Stomach smooth muscle (tissue), 2 donors: ENCODE data around the gene STARD6.

ENCODE experiments used
- H3K27ac ChIP-seq: one replicate; pipeline ENCODE4 v1.7.0; 2013; ENCODE audit warnings: mild to moderate bottlenecking, low read length, inconsistent platforms
- H3K27me3 ChIP-seq, 2 donors: one replicate each; pipeline ENCODE4 v1.7.0; 2013; ENCODE audit warnings: low read length in 2 of 2; ENCODE audit not compliant: insufficient read depth in 2 of 2, control insufficient read depth in 1 of 2
- H3K36me3 ChIP-seq, 2 donors: one replicate each; pipeline ENCODE4 v1.7.0; 2013; ENCODE audit warnings: low read length in 2 of 2; ENCODE audit not compliant: control insufficient read depth in 2 of 2, insufficient read depth in 2 of 2
- H3K4me1 ChIP-seq: one replicate; pipeline ENCODE4 v1.7.0; 2013; ENCODE audit warnings: low read length; ENCODE audit not compliant: control insufficient read depth, insufficient read depth
- H3K4me3 ChIP-seq, 2 donors: one replicate each; pipeline ENCODE4 v1.7.0; 2013; ENCODE audit warnings: low read length in 2 of 2
- H3K9ac ChIP-seq, 2 donors: one replicate each; pipeline ENCODE4 v1.7.0; 2013; ENCODE audit warnings: low read length in 2 of 2, mild to moderate bottlenecking in 1 of 2
- H3K9me3 ChIP-seq, 2 donors: one replicate each; pipeline ENCODE4 v1.7.0; 2013; ENCODE audit warnings: low read length in 2 of 2; ENCODE audit not compliant: control insufficient read depth in 2 of 2
- donor health status: healthy.
- donor health status: Pancreatic carcinoma.

The STARD6 gene, protein sequence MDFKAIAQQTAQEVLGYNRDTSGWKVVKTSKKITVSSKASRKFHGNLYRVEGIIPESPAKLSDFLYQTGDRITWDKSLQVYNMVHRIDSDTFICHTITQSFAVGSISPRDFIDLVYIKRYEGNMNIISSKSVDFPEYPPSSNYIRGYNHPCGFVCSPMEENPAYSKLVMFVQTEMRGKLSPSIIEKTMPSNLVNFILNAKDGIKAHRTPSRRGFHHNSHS

DNA sequence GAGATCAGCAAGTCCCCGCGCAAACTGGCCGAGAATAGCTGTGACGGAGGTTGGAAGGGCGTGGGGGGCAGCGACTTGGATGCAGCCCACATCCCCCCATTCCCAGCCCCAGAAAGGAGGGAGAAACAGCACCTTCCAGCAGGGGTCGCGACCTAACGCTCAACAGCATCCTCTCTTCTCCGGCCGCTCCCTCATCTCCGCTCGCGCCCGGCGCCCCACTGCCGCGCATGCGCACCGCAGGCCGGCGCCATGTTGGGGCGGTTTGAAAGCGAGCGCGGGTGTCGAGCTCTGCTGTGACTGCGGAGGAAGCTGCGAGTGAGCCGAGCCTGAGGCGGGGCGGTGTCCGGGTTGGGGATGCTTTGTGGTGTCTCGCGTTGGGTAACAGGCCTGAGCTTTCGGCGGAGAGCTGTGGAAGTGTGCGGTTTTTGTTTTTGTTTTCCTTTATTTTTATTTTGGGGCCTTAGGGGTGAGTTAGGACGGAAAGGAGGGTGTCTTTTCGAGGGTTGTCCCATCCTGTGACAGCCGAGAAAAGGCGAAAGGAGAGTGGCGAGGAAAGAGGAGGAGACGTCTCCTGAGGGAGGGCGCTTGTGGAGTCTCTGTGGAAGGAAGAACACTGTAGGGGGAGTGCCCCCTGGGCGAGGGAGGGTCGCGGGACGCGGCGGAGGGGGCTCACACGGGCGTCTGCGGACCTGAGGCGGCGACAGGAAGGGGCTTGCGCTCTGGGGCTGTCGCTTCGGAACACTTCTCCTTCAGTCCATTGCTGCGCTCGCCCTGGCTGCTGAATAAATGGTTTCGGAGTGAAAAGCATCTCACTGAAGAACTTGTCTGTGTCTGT is at the start of gene STARD6, which contains the start of gene C18orf54:
Gene STARD6 (minus strand): TSS at position 199 of the 835 bp plus-strand sequence. CDS start 3,285 bp downstream, outside the sequence.
Gene C18orf54 (plus strand): TSS at position 247 of the 835 bp plus-strand sequence. CDS start 2,667 bp downstream, outside the sequence.
- H3K27ac ChIP-seq, result no peak within 1 kb of the TSS
- H3K27me3 ChIP-seq, result peaks cover 0 to 5% of the 10 kb centered on the region in 2 donors
- H3K36me3 ChIP-seq, result no peaks in the 10 kb centered on the region
- peak within 1 kb of the TSS; percentile 66 to 78 for H3K9ac ChIP-seq
- no peaks in the 10 kb centered on the region for H3K9me3 ChIP-seq
- H3K4me3 ChIP-seq, result peak within 1 kb of the TSS; percentile 89
- peaks cover 8% of the 10 kb centered on the region for H3K4me1 ChIP-seq

DNA sequence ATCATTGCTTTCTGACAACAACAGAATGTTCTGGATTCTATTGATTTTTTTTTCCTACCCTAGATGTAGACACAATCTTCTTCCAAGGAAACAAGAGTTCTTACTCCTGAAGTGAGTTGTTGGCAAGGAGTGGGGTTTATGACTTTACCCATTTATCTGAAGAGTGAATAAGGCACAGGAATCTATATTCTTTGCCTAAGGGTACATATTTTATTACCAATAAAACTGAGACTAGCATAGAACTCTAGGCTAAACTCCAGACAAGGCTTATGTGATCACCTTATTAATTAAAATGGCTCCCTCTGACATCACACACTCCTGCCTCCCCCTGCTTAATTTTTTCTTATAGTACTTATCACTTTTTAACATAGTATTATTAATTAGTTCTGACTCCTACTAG is 47.6 kb upstream of the STARD6 start:
- Histone ChIP-seq H3K27me3 (no peaks in the 10 kb centered on the region), H3K36me3 (no peaks in the 10 kb centered on the region), H3K27ac (no peak overlapping the region), H3K9me3 (no peaks in the 10 kb centered on the region), H3K9ac (no peak overlapping the region), H3K4me3 (no peak overlapping the region), H3K4me1 (no peaks in the 10 kb centered on the region)

DNA sequence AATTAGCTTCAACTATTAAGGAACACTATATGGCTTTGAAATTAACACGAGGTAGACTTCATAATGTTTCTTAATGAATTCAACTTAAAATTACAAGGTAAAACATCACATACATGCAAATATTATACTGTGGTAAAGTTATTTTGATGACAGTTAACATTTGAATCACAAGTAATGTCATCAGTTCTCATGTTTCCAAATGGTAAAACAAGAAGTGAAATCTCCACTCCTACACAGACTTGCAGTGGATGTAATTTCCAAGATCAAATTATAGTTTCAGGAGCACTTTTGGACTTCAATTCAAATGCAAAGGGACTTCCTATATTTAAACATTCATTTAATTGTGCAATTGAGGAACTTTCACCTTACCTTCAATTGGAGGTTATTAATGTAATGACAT is 39.1 kb upstream of the STARD6 start:
- Histone ChIP-seq H3K27ac (no peak overlapping the region), H3K4me3 (no peak overlapping the region)

DNA sequence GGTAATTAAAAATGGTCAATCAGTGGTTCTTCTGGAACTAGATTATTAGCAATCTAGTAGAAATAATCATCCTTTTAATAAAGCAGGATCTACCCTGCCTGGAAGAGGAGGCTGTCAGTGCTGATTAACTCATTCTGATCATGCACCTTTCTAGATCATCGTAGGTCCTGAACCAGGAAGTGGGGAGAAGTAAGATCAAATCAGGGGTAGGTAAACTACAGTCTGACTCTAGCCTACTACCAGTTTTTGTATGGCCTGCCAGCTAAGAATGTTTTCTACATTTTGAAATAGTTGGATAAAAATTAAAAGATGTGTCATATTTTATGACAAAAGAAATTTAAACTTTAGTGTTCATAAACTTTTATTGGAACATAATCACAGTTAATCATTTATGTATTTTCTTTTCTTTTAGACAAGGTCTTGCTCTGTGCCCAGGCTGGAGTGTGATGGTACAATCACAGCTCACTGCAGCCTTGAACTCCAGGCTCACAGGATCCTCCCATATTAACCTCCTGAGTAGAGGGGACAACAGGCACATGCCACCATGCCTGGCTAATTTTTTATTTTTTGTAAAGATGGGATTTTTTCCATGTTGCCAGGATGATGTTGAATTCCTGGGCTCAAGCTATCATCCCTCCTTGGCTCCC is 36.1 kb upstream of the STARD6 start:
- Histone ChIP-seq H3K27ac (no peak overlapping the region), H3K4me1 (no peaks in the 10 kb centered on the region), H3K27me3 (no peaks in the 10 kb centered on the region), H3K9ac (no peak overlapping the region), H3K9me3 (no peaks in the 10 kb centered on the region), H3K36me3 (no peaks in the 10 kb centered on the region), H3K4me3 (no peak overlapping the region)

More for the DNA sequence above, 39.1 kb upstream of the STARD6 start:
- Histone ChIP-seq H3K27me3 (no peaks in the 10 kb centered on the region), H3K36me3 (no peaks in the 10 kb centered on the region), H3K9me3 (no peaks in the 10 kb centered on the region), H3K9ac (no peak overlapping the region), H3K4me1 (no peaks in the 10 kb centered on the region)

DNA sequence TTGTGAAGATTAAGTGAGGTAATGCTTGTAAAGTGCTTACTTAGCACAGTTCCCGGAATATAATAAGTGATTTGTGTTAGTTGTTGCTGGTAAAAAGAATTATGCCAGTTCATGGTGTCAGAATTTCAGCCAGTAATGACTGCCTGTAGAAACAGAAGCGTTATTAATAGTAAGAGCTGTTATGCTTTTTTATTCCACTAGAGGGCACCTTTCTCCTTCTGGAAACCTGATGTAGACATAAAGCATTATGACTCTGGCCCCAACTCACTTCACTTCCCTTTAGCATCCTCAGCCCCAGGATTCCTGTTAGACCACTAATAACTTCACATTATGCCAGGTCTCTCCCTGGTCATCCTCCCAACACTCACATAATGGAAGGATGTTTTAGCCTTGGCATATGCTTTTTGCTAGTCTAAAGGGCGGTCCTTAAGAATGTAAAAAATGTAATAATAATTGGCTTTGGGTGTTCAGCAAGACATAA is 34.9 kb upstream of the STARD6 start:
- no peak overlapping the region for H3K4me3 ChIP-seq
- no peak overlapping the region for H3K9ac ChIP-seq
- no peaks in the 10 kb centered on the region for H3K4me1 ChIP-seq
- H3K36me3 ChIP-seq, result no peaks in the 10 kb centered on the region
- H3K9me3 ChIP-seq, result no peaks in the 10 kb centered on the region
- H3K27ac ChIP-seq, result no peak overlapping the region
- H3K27me3 ChIP-seq, result no peaks in the 10 kb centered on the region

DNA sequence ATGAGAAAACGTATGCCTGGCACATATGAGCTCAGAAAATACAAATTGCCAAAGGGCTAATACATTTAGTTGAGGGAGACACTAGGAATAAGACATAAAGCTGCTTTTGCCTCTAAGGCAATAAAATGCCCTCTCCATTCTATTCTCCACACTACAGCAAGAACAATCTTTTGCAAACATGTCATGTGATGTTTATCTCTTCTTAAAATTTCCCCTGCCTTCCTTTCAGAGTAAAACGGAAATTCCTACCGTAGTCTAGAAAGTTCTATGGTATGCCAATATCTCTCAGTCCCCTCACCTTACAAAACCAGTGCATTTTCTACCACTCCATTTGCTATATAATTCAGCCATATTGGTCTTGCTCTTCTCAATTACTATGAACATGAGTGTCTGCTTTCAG is 33.2 kb upstream of the STARD6 start:
- Histone ChIP-seq H3K27me3 (no peaks in the 10 kb centered on the region), H3K4me3 (no peak overlapping the region), H3K9ac (no peak overlapping the region), H3K36me3 (no peaks in the 10 kb centered on the region), H3K9me3 (no peaks in the 10 kb centered on the region), H3K4me1 (no peaks in the 10 kb centered on the region), H3K27ac (no peak overlapping the region)

DNA sequence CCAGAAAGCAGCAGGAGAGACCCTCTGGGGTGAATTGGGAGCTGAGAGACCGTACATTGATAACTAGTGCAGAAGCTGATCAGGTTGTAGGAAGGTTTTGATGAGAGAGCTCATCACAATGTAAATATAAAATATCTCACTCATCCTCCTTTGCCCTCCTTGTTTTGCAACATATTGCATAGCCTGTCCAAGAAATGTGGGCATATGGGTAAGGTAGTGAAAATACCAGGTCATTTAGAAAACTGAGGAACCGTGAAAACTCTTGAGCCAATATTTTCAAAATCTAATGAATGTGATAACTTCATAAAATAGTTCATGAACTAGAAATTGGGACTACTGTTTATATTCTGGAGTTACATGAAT is 31.5 kb upstream of the STARD6 start:
- Histone ChIP-seq H3K36me3 (no peaks in the 10 kb centered on the region), H3K27ac (no peak overlapping the region), H3K4me3 (no peak overlapping the region), H3K27me3 (no peaks in the 10 kb centered on the region), H3K4me1 (no peaks in the 10 kb centered on the region), H3K9me3 (no peaks in the 10 kb centered on the region), H3K9ac (no peak overlapping the region)

DNA sequence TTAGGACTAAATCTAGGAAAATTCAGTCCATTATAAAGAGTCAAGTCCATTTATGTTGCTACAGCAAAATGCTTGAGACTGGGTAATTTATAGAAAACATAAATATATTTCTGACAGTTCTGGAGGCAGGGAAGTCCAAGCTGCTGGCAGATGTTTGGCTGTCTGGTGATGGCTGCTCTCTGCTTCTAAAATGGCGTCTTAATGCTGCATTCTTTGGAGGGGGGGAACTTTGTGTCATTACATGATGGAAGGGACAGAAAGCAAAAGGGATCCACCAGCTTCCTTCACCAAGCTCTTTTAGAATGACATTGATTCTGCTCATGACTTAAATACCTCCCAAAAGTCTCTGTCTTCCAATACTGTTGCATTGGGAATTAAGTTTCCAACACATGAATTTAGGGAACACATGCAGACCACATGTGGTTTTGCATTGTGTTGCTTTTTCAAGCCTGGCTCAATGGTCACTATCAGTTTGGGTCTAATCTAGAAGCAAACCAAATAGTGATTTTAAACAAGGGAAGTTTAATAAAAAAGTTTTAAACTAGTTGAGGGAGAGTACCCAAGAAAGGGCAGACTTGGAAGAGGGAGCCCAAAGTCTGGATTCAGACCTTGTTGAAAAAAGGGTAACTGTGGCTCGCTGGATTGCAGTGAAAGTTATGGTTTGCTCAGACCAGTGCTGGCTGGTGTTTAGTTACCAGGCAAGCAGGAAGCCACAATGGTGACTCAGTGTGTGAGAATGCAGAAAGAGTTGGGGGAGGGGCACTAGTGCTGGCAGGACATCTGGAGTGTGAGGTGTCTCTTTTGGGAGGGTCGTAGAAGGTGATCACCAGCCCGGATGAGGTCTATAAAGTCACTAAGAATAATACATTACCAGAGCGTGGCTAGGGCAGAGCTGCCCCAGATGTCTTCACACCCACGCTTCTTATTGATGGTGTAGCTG is 30.8 kb upstream of the STARD6 start:
- Histone ChIP-seq H3K9ac (no peak overlapping the region), H3K27me3 (no peaks in the 10 kb centered on the region), H3K4me3 (no peak overlapping the region), H3K36me3 (no peaks in the 10 kb centered on the region), H3K27ac (no peak overlapping the region), H3K9me3 (no peaks in the 10 kb centered on the region), H3K4me1 (no peaks in the 10 kb centered on the region)

DNA sequence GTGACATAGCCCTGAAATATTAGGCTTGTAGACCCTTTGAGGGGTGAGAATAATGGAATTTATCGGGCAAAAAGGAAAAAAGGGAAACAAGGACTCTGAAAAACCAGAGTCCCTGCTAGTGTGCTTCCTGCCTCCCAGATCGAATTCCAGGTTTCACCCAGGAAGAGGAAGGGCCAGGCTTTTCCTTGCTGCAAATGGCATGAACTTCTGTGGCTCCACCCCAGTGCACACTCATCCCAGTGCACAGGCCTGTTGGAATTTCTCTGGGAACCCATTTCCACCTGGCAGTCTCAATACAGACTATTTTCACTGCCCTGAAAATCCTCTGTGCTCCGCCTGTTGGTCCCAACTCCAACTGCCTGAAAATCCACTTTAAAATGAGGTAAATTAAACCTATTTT is 30.0 kb upstream of the STARD6 start:
- Histone ChIP-seq H3K27me3 (no peaks in the 10 kb centered on the region), H3K36me3 (no peaks in the 10 kb centered on the region), H3K9ac (no peak overlapping the region), H3K27ac (no peak overlapping the region), H3K4me1 (no peaks in the 10 kb centered on the region), H3K4me3 (no peak overlapping the region), H3K9me3 (no peaks in the 10 kb centered on the region)
